ENCODE measurements around the gene IRF9.

The IRF9 gene

GRCh38 chr14:24136684-24137528, 24.2 kb upstream of the IRF9 start:
- TF ChIP-seq ZFX (IDR thresholded peaks at IDR 0.05; ENCODE audit: borderline replicate concordance) (no peak), CTCF (IDR thresholded peaks at IDR 0.05) (no peak)

GRCh38 chr14:24137529-24138395, 23.3 kb upstream of the IRF9 start:
- TF ChIP-seq ZFX (IDR thresholded peaks at IDR 0.05; ENCODE audit: borderline replicate concordance) (no peak), CTCF (IDR thresholded peaks at IDR 0.05) (no peak)
- peak overlapping the region; percentile 94 for H3K27ac ChIP-seq

More at GRCh38 chr14:24136684-24137528, 24.2 kb upstream of the IRF9 start:
- H3K27ac ChIP-seq: peak overlapping the region; percentile 94

- no peak for TF ChIP-seq ZFX (IDR thresholded peaks at IDR 0.05; ENCODE audit: borderline replicate concordance)
- no peak for TF ChIP-seq CTCF (IDR thresholded peaks at IDR 0.05)
- peak overlapping the region; percentile 94 for H3K27ac ChIP-seq
Measured at GRCh38 chr14:24138396-24139271, 22.4 kb upstream of the IRF9 start.

- peak overlapping the region; percentile 94 for H3K27ac ChIP-seq
- no peak for TF ChIP-seq CTCF (IDR thresholded peaks at IDR 0.05)
- TF ChIP-seq ZFX (IDR thresholded peaks at IDR 0.05; ENCODE audit: borderline replicate concordance): no peak
Measured at GRCh38 chr14:24139272-24139934, 21.7 kb upstream of the IRF9 start.

GRCh38 chr14:24141097-24141880, 19.8 kb upstream of the IRF9 start, which contains the start of gene EMC9:
Gene EMC9, minus strand, starts transcription at chr14:24141591. Its CDS starts 287 bp downstream, at chr14:24141304.
- TF ChIP-seq ZFX (IDR thresholded peaks at IDR 0.05; ENCODE audit: borderline replicate concordance) (no peak), CTCF (IDR thresholded peaks at IDR 0.05) (peak; percentile 48)
- H3K27ac ChIP-seq: peak within 1 kb of the TSS; percentile 94

GRCh38 chr14:24143511-24143910, 17.6 kb upstream of the IRF9 start:
- peak overlapping the region; percentile 94; the same call in 1 of the 2 replicates for H3K27ac ChIP-seq
- no peak for TF ChIP-seq ZFX (IDR thresholded peaks at IDR 0.05; ENCODE audit: borderline replicate concordance)
- no peak for TF ChIP-seq CTCF (IDR thresholded peaks at IDR 0.05)
